Heart right ventricle (tissue), 16 donors: ENCODE data around the gene EBF3. TPM values are rescaled to one million over a fixed set of nuclear protein-coding genes. Genes with fewer than 3 reads are reported as not detected.

Experiments used
- ATAC-seq, 8 donors: fragments of 200-7000 bp; cut with Tn5 transposase; one replicate each; pipeline ENCODE4 v1.9.1; 2020; ENCODE audit warnings: mild to moderate bottlenecking in 8 of 8, moderate library complexity in 8 of 8, moderate number of reproducible peaks in 1 of 8
- DNase-seq, 2 donors: peaks; one replicate each; pipeline ENCODE4 v3.0.0-alpha.2; 2020
- H3K27ac ChIP-seq, 10 donors: fragments of 200-600 bp; sonication (generic) in 2 of 10; one replicate each; pipeline versions ENCODE4 v1.5.0 to v1.8.0; 2020 to 2022; ENCODE audit warnings: mild to moderate bottlenecking in 3 of 10
- H3K27me3 ChIP-seq, 7 donors: fragments of 200-600 bp; one replicate each; pipeline ENCODE4 v1.8.0; 2021 to 2022; ENCODE audit warnings: mild to moderate bottlenecking in 2 of 7
- H3K36me3 ChIP-seq, 9 donors: fragments of 200-600 bp; sonication (generic) in 1 of 9; one replicate each; pipeline versions ENCODE4 v1.5.0 to v1.8.0; 2020 to 2022; ENCODE audit warnings: mild to moderate bottlenecking in 2 of 9
- H3K4me1 ChIP-seq, 9 donors: fragments of 200-600 bp; sonication (generic) in 1 of 9; one replicate each; pipeline versions ENCODE4 v1.5.0 to v1.8.0; 2020 to 2022; ENCODE audit warnings: mild to moderate bottlenecking in 4 of 9
- H3K4me3 ChIP-seq, 10 donors: fragments of 200-600 bp; sonication (generic) in 2 of 10; one replicate each; pipeline versions ENCODE4 v1.5.0 to v1.8.0; 2020 to 2022; ENCODE audit warnings: mild to moderate bottlenecking in 7 of 10, moderate library complexity in 2 of 10
- H3K9me3 ChIP-seq, 11 donors: fragments of 200-600 bp in 10 of 11; sonication (generic) in 2 of 11; one replicate each; pipeline versions ENCODE4 v1.5.0 to v1.8.0; 2013 to 2022; ENCODE audit warnings: mild to moderate bottlenecking in 2 of 11, control low read depth in 1 of 11, moderate library complexity in 1 of 11
- WGBS, 2 donors: extraction: QIAGEN DNeasy Blood & Tissue Kit; methylation state at CpG; one replicate each; pipeline ENCODE4 v1.1.7; 2013; ENCODE audit warnings: inconsistent platforms in 1 of 2; 5-methylcytosine and 5-hydroxymethylcytosine counted together
- intact Hi-C, 10 donors: fragments of 100-400 bp; cut with DNase I; formaldehyde crosslinking; loops; one replicate each; pipeline versions ENCODE4 v1.11.1 to v1.14.2; 2022
- polyA plus RNA-seq, 2 donors: library from polyadenylated mRNA; stranded (reverse); fragments of 200-250 nt; gene quantifications; one replicate each; pipeline ENCODE4 v1.2.3, GENCODE V29; 2013
- total RNA-seq, 10 donors: library from RNA; stranded (reverse); fragmentation: NEBNext Ultra II Directional in 3 of 10; extraction: Animal tissue kit (Norgen Biotek cat#: 25700) in 3 of 10; gene quantifications; one replicate each; pipeline versions ENCODE4 v1.2.1 to v1.2.4, GENCODE V29; 2021 to 2023
- TF ChIP-seq, protein P1 (sequence below), 9 donors: fragments of 200-600 bp; sonication (generic) in 2 of 9; IDR thresholded peaks; one replicate each; pipeline versions ENCODE4 v1.5.0 to v1.8.0; 2021 to 2022; ENCODE audit warnings: antibody characterized with exemption in 9 of 9, mild to moderate bottlenecking in 5 of 9, moderate library complexity in 1 of 9
- donor health status: Arrhythmogenic right ventricular cardiomyopathy.
- donor health status: ischemic (EF 13 %, LVEDD 7.1; RV severe dilation, severe dysfunction).
- donor health status: healthy with polysubstance abuse.
- donor health status: DM: no; HTN: yes; CAD: no.
- donor health status: DM: no; HTN: no; CAD: no.
- donor health status: ischemic (EF 25% LVEDD 6.9; RV normal size, moderate dysfunction).
- donor health status: ischemic (EF 25% LVEDD 5.7; RV mildly dilated, moderate dysfunction).
- donor health status: healthy.
- donor health status: DM: yes; HTN: yes; CAD: no.
- donor health status: Ischemic cardiomyopathy.
- donor health status: ischemic (EF 35%, LVEDD 5.7; RV mildly dilated, moderate dysfunction).
- donor health status: nonischemic (EF 11% LVEDD 7.7; RV severe dilation, severe dysfunction).
- donor health status: DM: yes; HTN: yes; CAD: no.
- donor health status: PGD.
- donor health status: ischemic (EF 29% LVEDD 5.4; RV normal size, mild dysfunction).
- donor health status: nonischemic (EF 23%, LVEDD 6.1; RV moderate dilation, normal function).

EBF3 gene
- total and polyA plus RNA-seq, 12 donors, result 3.9 to 12.2 (median 5.6) TPM

DNA sequence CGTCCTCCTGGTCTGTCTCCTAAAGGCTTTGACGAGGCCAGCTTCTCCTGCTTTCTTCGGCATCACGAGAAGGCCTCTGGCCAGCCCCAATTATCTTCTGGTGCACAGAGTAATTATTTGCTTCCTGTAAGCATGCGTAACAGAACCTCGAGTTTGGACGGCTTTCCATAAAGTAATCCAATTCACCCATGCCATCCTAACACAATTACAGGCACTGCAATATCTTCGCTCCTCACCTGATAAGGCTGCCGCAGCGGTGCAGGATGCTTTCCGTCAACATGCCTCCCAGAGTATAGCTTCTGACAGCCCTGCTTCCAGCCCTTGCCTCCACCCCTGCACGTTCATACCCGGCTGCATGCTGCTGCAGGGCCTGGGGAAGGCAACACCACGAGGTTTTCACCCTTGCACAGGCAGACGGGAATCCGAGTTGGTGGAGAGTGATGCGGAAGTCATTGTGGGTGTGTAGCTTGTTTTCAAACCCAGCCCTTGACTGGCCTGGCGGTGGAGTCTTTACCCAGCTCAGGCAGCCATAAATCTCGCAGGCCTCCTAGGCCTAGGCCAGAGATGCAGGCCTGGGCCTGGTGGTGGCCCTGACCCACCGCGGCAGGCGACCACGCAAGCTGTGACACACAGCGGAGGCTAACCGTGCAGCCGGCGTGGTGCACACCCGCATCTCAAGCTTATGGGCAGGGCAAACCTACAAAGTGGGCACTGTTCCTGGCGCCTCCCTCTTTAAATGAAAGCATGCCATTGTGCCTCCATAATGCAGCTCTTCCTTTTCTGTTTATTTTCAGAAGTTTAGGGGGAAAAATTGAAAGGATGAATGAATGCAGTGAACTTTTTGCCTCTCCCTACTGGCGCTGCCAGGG is 12.7 kb downstream of the EBF3 start:
- H3K4me3 ChIP-seq, result peak overlapping the region in 2 of 10 donors; percentile 1 to 12
- no peaks in the 10 kb centered on the region for H3K36me3 ChIP-seq
- ATAC-seq, result no peak
- TF ChIP-seq, protein P1, sequence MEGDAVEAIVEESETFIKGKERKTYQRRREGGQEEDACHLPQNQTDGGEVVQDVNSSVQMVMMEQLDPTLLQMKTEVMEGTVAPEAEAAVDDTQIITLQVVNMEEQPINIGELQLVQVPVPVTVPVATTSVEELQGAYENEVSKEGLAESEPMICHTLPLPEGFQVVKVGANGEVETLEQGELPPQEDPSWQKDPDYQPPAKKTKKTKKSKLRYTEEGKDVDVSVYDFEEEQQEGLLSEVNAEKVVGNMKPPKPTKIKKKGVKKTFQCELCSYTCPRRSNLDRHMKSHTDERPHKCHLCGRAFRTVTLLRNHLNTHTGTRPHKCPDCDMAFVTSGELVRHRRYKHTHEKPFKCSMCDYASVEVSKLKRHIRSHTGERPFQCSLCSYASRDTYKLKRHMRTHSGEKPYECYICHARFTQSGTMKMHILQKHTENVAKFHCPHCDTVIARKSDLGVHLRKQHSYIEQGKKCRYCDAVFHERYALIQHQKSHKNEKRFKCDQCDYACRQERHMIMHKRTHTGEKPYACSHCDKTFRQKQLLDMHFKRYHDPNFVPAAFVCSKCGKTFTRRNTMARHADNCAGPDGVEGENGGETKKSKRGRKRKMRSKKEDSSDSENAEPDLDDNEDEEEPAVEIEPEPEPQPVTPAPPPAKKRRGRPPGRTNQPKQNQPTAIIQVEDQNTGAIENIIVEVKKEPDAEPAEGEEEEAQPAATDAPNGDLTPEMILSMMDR (IDR thresholded peaks at IDR 0.05), result no peak
- H3K4me1 ChIP-seq, result peaks cover 29 to 92% (median 60%) of the 10 kb centered on the region in 9 donors
- intact Hi-C loops, result loop anchor here in 1 of 10 donors (10.0 kb wide), 1 partner anchor 1027 kb away; no protein-coding TSS in a partner anchor
- H3K9me3 ChIP-seq, result no peaks in the 10 kb centered on the region
- peak overlapping the region; percentile 39 to 94 (median 87) for H3K27ac ChIP-seq
- DNase-seq, result no peak
- WGBS, 2 donors, result 59 to 65% methylated on average over 30 of the region's 30 CpGs
- peaks cover 0 to 19% (median 6%) of the 10 kb centered on the region in 7 donors for H3K27me3 ChIP-seq

DNA sequence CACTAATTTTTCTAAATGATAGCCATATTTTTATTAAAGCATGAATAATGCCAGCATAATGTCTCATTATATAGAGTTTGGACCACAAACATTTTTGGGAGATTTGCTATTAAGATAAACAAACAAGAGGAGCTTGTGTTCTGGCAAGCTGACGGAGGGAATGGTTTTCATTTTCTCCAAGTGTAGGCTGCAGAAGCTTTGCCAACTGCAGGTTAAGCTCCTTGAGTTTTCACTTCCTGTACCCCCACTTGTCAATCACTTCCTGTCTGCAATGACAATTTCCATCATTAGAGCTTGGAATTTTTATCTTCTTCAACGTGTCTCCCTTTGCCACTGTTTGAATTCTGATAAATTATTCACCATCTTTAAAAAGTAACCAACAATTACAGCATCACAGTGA is 13.4 kb downstream of the EBF3 start:
- 45 to 50% methylated on average over 2 of the region's 2 CpGs for WGBS, 2 donors
- TF ChIP-seq, protein P1 (IDR thresholded peaks at IDR 0.05), result no peak
- intact Hi-C loops, result loop anchor here in 1 of 10 donors (10.0 kb wide), 1 partner anchor 1026 kb away; no protein-coding TSS in a partner anchor
- ATAC-seq (no peak), DNase-seq (no peak)
- H3K36me3 ChIP-seq, result no peaks in the 10 kb centered on the region
- H3K4me1 ChIP-seq, result peaks cover 29 to 92% (median 62%) of the 10 kb centered on the region in 9 donors
- H3K27ac ChIP-seq, result peak overlapping the region; percentile 39 to 94 (median 87)
- H3K9me3 ChIP-seq, result no peaks in the 10 kb centered on the region
- peak overlapping the region in 3 of 10 donors; percentile 30 to 42 (median 30) for H3K4me3 ChIP-seq
- H3K27me3 ChIP-seq, result peaks cover 0 to 13% (median 4%) of the 10 kb centered on the region in 7 donors

DNA sequence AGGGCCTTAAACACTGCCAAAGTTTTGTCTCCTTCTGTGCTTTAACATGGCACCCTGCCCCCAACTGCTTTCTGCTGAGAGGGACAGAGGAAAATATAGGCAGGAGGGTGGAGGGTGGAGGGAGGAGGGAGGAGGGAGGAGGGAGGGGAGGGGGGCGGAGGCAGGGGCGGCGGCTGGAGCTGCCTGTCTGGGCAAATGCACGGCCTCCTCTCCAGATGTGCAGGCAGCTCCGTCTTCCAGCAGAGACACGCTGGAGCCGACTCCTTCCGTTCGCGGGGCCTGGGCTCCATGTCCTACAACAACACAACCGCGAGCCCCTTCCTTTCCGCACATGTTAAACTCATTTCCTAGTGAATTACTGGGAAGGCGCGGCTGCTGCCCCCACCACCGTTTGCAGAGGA is 14.2 kb downstream of the EBF3 start:
- H3K27ac ChIP-seq, result peak overlapping the region; percentile 62 to 94 (median 87)
- peaks cover 0 to 6% (median 2%) of the 10 kb centered on the region in 7 donors for H3K27me3 ChIP-seq
- TF ChIP-seq, protein P1 (IDR thresholded peaks at IDR 0.05), result no peak
- 15 to 16% methylated on average over 15 of the region's 16 CpGs for WGBS, 2 donors
- H3K36me3 ChIP-seq, result no peaks in the 10 kb centered on the region
- peaks cover 29 to 91% (median 65%) of the 10 kb centered on the region in 9 donors for H3K4me1 ChIP-seq
- intact Hi-C loops, result loop anchor here in 4 of 10 donors (5.0 to 10.0 kb wide), 4 partner anchors 55 to 1025 kb away; no protein-coding TSS in a partner anchor
- DNase-seq (peak; percentile 82 to 89), ATAC-seq (peak; percentile 69 to 82 (median 76))
- peak overlapping the region in 6 of 10 donors; percentile 18 to 42 (median 28) for H3K4me3 ChIP-seq
- H3K9me3 ChIP-seq, result no peaks in the 10 kb centered on the region

DNA sequence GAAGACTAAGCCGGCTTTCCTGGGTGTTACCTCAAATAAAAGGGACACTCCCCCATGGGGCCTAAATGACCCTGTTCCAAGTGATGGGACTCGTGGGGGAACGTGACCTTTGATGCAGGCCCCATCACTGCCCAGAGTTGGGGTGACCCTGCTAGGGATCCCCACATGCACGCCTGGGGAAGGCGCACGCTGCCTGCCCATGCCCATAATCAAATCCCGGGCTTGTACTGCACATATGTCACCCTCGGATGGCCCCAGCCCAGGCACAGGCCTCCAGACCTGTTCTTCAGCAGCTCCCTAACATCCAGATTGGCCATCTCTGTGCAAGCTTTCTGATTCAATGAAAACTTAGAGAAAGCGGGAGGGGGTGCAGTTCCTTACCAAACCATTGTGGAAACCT is 14.7 kb downstream of the EBF3 start:
- Histone ChIP-seq H3K4me3 (peak overlapping the region in 2 of 10 donors; percentile 6 to 17), H3K9me3 (no peaks in the 10 kb centered on the region), H3K27ac (peak overlapping the region; percentile 55 to 93 (median 80)), H3K27me3 (peaks cover 0 to 4% (median 0%) of the 10 kb centered on the region in 7 donors), H3K36me3 (no peaks in the 10 kb centered on the region), H3K4me1 (peaks cover 31 to 90% (median 68%) of the 10 kb centered on the region in 9 donors)
- ATAC-seq, result no peak
- TF ChIP-seq, protein P1 (IDR thresholded peaks at IDR 0.05), result no peak
- DNase-seq, result no peak
- WGBS, 2 donors, result 68 to 76% methylated on average over 9 of the region's 9 CpGs
- intact Hi-C loops, result loop anchor here in 3 of 10 donors (5.0 to 10.0 kb wide), 3 partner anchors 55 to 65 kb away; no protein-coding TSS in a partner anchor
